GM18520 (cell line): ENCODE measurements around the gene CACNG5.
"Not testable (repeated sequence)": the region's sequence is repeated elsewhere in the genome, so short reads cannot be mapped to it uniquely, and the experiment has no call there.

Experiments used
- ATAC-seq: cut with Tn5 transposase; IDR thresholded peaks from one replicate; pipeline ENCODE4 v1.9.1; 2021; ENCODE audit not compliant: unreplicated experiment

Gene CACNG5

DNA sequence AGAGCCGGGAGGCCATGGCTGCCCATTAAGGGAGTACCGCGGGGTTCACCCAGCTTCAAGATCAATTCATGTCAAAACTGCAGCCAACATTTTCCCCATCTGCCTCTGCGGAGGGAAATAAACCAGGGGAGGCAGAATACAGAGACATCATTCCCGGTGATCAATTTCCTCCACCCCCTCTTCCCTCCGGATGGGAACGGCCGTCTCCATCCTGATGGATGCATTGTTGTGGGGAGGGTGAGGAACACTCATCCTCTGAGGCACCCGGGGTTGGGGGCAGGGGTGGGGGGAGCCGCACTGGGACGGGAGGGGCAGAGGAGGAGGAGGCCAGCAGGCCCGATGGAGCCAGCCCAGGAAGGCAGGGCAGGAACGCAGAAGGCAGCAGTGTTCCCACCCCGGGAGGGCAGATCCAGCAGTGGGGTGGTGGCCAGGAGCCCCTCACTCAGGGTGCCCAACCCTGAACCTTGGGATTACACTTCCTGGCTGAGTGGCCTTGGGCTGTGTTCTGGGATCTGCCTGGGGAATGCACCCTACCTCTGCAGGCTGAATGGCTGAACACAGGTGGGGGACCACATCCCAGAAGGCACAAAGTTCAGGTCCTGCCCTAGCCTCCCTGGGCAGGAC lies 14.2 kb downstream of the CACNG5 start:
- no peak for ATAC-seq

DNA sequence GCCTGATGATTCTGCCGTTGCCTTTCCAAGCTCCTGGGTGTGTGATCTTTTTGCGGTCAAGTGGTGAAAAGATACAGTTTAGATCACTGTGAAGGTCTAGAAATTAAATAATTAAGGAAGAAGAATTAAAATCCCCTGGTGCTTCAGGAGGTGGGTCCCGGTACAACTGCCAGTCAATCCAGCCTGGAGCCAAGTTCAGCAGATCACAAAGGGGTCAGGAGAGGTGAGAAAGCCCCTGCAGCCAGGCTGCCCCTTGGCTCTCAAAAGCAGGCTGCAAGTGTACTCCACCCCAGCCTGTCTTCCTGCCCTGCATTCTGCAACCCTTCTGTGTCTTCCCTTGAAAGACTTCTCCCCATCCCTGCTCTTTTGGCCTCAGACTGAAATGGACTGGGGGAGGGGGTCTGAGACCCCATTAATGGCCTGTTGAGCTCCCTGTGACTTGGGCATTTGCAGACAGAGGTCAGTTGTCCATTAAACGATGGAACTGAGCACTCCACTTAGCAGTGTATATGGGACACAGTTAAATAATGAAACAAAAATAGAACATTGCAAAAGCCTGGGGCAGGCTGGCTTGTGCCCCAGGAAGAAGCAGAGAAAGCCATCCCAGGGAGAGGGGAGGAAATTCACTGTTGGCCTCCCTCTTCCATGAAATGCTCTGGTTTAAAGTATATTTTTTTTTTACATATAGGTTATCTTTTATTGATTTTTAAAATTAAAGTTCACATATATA lies 15.1 kb downstream of the CACNG5 start:
- no peak for ATAC-seq

DNA sequence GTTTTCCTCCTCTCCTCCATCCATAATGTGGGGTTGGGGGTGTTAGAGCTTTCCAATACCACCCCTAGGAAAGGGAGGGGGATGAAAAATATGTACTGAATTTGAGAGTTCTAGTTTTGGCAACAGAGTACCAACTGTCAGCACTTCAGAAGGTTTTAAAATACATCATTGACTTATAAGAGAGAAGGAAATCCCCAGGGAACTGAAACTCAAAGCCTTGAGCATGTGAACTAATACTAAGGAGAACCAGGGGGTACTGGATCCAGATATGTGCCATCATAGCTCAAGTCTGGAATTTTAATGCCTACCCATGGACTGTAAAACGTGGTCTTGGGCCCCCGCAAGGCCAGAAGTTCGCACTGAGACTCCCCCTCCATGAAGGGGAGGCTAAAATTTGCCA lies 15.8 kb downstream of the CACNG5 start:
- no peak for ATAC-seq

DNA sequence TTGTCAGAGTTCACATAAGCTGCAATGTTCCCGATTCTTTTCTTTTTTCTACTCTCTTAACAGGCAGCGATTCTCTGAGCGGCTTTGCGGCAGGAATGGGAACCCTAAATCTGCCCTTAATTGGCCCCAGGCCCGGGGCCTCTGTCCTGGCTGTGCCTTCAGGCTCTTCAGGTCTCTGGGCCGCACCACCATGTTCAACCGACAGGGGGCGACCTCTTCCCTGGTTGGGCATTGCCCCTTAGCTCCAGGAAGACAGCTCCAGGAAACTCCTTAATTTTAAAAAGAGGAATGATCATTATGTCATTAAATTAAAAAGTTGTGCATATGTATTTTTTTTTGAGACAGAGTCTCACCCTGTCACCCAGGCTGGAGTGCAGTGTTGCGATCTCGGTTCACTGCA lies 20.3 kb downstream of the CACNG5 start:
- ATAC-seq, result no peak

DNA sequence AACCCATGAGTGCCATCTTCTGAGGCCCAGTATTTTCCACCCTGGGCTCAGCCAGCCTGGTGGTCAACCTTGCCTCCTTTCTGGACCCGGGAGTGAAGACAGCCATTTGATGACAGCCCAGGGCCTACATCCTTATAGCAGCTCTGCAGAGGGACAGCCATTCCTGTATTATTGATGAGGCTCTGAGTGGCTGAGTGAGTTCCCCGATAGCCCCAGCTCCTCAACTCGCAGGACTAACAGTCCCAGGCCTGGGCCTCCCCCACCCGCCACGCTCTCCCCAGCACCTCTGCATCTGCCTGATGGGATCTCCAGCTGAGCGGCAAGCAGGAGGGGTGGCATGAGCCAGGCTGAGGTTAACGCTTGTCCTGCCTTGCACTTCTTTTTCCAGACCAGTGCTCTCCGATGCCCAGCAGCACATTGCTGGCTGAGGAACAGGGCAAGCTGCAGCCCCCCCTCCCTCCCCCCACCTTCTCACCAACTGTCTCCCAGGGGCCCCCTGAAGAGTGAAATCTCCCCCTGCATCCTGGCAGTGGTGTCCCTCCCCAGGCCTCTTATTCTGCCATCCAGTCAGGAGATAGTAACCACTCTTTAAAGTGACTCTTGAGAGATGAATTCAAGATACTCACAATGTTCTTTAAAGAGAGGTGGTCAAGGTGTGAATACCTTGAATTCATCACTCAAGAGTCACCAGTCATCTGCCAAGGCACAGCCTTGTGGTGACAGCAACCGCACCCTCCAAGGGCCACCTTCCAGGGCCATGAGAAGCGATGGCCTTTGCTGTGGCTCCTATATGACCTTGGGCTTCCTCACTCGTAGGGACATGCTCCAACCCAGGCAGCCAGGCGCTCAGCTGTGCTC lies 23.5 kb downstream of the CACNG5 start:
- no peak for ATAC-seq

DNA sequence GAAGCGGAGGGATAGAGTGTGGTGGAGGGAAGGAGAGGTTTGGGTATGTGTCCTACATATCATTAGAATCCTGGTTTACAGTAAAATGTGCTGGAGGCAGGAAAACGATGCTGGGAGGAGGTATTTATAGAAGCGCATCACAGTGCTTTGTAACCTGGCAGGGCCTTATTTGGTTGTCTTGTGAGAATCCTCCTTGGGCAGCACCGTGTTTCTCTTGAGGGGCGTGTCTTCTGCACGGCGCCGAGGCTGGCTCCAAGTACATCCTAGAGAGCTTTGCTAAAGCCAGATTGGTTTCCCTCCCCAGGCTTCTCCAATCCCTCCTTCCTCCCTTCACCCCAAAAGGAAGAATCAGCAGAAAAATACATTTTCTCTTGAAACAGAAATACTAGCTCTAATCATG lies 24.4 kb downstream of the CACNG5 start:
- no peak for ATAC-seq

DNA sequence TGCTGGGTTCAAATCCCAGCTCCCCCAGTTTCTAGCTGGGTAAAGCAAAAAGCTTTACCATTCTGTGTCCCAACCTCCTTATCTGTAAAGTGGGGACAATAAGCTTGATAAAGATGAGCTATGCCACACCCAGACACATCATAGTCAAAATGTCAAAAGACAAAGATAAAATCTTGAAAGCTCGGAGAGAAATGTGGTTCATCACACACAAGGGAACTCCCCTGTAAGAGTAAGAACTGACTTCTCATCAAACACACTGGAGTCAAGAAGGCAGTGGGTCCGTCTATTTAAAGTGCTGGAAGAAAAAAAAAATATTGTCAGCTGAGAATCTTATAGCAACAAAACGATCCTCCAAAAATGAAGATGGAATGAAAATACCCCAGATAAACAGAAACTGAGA lies 25.3 kb downstream of the CACNG5 start:
- no peak for ATAC-seq

DNA sequence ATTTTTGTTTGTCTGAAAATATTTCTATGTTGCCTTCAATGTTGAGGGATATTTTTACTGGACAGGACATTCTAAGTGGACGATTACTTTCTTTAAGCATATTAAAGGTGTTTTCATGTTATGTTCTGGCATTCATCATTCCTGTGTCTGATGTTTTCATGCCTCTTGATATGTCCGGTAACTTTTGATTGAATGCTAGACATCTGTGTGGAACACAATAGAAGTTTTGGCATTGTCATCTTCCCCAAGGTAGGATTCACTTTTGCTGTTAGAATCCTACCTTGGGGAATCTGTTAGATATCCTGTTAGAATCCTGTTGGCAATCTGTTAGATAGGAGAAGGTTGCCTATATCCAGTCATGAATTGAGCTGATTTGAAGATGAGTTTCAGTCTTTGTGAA lies 28.9 kb downstream of the CACNG5 start:
- no peak for ATAC-seq

DNA sequence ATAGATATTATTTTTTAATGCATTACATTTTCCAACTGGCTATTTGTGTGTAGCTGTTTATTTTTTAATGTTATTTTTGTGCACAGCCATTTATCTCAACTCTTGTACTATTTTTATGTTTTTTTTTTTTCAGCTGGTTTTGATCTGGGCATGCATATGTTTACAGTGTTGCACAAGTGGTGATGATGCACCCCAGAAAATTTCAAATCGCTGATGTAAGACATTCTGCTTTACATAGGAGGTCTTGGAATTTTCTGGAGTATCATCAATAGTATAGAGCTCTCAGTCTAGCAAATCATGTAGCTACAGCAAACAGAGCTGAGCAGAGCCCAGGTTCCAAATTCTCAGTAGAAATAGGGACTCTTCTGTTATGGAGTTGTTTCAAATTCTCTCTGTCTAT lies 30.2 kb downstream of the CACNG5 start:
- ATAC-seq, result no peak

DNA sequence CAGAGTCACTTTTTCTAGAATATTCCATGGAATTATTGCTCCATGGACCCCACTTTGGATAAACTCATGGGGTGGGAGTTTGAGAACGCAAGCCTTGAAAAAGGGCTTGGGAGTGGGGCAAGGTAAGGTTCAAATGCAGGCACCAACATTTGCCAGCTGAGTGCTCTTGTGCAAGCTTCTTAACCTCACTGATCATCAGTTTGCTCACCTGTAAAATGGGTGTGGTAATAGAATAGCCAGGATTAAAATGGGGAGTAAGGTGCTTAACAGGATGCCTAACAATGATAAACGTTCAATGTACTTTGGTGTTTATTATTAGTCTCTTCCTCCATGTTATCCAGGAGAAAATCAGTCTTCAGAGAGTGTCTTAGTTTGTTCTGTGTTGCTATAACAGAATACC lies 39.0 kb downstream of the CACNG5 start:
- no peak for ATAC-seq

DNA sequence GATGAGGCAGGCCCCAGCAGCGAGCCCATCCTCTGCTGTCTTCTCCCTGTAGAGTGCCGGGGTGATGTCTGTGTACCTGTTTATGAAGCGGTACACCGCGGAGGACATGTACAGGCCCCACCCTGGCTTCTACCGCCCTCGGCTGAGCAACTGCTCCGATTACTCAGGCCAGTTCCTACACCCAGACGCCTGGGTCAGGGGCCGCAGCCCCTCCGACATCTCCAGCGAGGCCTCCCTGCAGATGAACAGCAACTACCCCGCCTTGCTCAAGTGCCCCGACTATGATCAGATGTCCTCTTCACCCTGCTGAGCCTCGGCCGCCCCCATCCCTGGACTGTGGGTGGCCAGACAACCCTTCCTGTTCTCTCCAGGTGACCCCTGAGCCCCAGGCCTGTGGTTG lies 50.0 kb downstream of the CACNG5 start:
- no peak for ATAC-seq

DNA sequence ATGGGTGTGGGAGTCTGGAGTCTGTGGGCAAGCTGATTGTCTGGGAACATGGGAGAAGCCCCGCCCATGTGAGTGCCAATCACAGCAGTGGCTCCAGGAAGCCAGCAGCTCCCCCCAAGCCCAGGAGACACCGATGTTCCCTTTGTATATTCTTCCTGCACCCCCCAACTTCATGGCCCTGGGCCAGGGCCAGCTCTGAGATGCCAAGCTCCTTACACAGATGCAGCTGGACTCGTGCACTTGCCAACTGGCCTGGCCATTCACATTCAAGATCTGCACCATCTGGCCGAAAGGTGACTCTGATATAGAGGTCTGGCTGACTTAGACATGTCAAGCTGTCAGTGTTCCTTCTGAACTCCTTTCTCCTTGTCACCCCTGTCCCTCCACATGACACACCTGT lies 50.5 kb downstream of the CACNG5 start:
- ATAC-seq, result no peak

DNA sequence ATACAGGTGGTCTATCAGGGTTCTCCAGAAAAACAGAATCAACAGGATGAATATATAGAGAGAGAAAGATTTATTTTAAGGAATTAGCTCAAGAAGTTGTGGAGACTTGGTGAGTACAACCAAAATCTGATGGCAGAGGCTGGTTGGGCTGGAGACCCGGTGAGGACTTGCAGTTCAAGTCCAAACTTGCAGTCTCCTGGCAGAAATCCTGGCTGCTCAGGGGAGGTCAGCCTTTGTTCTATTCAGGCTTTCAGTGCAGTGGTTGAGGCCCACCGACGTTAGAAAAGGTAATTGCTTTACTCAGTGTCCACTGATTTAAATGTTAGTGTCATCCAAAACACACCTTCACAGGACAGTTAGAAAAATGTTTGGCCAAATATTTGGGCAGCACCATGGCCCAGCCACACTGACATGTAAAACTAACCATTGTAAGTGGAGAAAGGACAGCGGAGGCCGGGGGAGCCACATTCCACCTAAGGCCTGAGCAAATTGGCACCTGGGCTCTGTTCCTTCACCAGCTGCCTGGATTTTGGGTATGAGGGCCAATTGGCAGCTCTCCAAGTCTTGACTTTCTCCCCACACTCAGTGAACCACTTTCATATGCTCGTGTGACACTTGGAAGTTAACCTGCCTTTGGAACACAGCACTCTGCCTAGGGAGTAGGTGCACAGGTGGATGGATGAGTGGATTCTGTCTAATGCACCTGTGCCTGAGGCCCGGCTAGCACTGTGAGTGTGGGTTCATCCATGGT lies 54.7 kb downstream of the CACNG5 start:
- ATAC-seq, result no peak

DNA sequence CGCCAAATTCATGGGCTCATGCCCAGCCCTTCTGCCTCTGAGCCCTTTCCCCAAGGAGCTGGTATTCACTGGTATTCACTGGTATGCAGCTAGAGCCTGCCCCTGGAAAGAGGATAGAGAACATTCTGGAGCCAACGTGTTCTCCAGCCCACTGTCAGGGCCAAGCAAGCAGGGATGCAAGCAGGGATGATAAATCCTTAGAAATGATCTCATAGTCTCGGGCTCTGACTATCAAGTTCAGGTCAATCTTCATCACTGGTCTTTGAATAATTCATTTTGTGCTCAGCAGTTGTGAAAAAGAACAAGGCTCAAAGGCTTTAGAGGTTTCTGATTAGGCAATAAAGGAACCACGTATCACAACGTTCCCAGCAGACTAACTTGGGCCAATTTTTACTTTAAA lies 57.3 kb downstream of the CACNG5 start:
- ATAC-seq, result no peak

DNA sequence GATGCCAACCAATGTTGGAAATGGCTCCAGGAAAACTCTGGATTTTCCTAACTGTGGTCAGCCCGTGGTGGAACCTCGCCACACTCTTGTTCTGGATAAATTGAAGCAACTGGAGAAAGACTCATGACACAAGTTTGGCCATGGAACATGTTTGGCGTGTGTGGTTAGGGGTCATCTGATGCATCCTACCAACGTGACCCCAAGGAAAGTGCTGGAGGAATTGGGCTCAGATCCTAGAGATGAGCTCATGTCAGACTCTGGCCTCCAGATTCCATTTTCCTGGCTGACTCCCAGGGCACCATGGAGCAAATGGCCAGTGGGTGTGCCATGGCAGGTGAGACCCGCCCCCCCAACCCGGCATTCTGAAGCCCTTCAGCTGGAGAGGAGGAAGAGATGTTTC lies 58.5 kb downstream of the CACNG5 start:
- no peak for ATAC-seq

DNA sequence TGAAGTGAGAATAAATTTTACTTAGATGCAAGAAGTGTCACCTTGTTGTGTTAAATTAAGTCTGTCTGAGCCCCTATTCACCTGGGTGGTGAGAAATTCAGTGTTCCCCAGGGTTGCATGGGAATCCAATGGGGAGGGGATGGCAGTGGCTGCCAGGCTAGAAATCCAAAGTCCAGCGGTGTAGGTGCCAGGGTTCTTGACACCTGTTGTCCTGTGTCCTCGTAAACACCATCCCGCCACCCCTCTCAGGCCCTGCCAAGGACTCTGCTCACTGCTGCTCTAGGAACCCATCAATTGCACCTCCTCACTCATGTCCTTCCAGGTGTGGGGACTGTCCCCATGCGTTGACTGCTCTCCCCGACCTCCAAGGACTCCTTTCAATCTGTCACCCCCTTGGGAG lies 58.9 kb downstream of the CACNG5 start:
- no peak for ATAC-seq

DNA sequence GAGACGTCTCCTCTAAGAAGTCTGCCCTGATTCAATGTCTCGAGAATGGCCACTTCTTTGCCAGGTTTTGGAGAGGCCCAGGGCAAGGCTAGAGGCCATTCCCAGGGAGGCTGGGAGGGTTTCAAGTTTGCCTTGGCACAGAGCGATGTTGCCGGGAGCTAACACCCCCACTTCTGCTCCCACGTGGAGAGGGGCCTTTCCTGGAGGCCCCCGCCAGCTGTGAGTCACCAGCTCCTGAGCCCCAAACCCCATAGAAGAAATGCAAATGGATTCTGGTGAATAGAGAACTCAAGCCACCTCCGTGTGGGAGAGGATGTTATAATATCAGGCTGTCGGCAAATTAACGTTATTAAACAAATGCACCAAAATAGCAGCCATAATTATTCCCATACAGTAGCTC lies 62.2 kb downstream of the CACNG5 start:
- no peak for ATAC-seq

DNA sequence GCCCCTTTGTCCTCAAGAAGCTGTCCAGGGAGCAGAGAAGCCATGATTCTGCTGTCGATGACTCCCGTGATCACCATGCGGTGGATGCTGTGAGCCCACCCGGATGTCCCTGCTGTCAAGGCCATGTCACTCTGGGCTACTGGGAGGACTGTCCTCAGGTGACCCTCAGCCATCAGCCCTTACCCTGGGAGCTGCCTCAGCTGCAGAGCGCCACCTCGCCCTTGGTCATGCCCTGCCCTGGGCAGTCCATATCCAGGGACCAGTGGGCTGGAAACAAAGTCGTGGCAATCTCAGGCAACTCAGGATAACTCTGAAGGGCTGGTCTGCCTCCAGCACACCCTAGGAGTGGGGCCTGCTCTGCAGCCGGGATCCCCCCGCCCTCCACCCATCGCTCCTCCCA lies 63.6 kb downstream of the CACNG5 start:
- no peak for ATAC-seq

DNA sequence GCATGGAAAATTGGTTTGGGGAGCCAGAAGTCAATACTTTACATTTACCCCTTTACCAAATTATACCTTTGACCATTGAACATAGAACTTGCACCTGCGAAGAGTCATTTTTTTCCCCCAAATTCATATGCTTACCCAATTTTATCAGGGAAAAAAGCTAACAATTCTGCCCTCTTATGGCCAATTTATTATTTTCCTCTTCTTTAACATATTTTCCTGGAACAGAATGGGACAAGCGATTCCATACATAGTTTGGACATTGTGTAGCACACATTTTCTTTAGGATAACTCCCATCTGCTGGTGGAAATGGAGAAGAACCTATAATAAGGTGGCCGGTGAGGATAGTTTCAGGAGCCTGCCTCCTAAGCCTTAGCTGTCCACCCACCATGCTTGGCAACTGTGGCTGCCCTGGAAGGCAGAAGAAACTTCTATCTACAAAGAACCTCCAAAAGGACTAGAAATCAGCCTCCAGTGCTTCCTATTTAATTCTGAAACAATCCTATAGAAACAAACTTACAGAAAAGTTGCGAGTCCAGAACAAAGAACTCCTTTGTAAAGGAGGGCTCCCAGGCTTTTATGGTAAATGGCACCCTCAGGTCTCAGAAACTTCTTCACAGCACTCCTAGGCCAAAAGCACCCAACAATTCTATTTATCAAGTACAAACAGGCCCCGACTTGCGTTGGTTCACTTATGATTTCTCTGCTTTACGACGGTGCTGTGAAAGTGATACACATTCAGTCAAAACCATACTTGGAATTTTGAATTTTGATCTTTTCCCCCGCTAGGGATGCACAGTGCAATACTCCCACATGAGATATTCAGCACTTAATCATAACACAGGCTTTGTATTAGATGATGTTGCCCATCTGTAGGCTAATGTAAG lies 65.5 kb downstream of the CACNG5 start:
- ATAC-seq, result no peak

DNA sequence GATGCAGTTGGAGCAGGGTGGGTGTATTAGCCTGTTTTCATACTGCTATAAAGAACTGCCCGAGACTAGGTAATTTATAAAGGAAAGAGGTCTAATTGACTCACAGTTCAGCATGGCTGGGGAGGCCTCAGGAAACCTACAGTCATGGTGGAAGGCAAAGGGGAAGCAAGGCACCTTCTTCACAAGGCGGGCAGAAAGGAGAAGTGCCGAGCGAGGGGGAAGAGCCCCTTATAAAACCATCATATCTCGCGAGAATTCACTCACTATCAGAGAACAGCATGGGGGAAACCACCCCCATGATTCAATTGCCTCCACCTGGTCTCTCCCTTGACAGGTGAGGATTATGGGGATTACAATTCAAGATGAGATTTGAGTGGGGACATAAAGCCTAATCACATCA lies 68.4 kb downstream of the CACNG5 start:
- not testable (repeated sequence) for ATAC-seq
